Measurements from ENCODE around the gene SMOC1. TPM values are rescaled to one million over a fixed set of nuclear protein-coding genes. Genes with fewer than 3 reads are reported as not detected.

Gene SMOC1
- total and polyA plus RNA-seq, 9 of the 15 experiments (the other 6 are each of a cell fraction or from before 2014, with no cell fraction given): 0.04 TPM; not detected in 8

DNA sequence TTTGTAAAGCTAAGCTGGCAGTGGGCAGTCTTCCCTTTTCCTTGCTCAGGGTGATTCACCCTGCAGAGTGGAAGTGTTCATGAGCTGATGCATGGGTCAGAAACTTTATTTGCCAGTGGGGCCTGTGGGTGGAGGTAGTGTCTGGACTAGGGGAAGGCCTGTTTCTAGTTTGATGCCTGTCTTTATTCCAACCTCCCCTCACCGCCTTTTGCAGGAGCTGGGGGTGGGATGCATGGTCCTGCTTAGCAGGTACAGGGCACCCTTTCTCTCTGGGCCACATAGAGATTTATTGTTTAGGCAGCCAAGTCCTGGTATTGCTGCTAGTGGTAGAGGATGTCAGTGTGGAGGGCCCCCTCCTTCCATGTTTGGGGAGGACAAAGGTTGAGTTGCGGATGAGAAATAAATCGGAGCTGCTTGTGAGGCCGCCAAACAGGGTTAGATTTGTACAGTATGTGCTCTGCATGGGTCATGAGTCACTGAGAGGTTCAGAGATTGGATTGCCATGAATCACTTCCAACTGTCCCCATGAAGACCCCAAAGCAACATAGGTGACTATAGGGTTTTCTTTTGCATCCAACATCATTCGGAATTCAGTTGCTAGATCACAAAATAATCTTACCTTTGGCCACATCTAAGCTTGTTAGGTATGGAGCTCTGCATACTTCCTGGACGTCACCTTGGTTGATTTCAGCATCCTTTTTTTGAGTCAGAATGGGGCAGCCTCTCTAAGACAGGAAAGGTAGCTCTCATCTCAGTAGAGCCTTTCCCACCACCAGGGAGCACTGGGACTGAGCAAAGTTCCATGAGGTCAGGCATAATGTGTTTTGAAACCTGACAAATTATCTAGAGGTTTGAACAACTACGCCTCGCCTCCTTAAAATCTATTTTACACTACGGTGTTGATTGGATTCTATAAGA is 8.8 kb downstream of the SMOC1 start:
- DNase-seq (ENCODE audit: extremely low read depth in 1 of 4, low spot score in 3 of 4) (no peak), ATAC-seq (no peak), FAIRE-seq (no peak)
- Histone ChIP-seq H3K4me2 (ENCODE audit: insufficient read depth, low read length) (no peak overlapping the region), H4K20me1 (replicated peaks; ENCODE audit: control insufficient read depth, insufficient read depth, low read length) (no peaks in the 10 kb centered on the region), H3K9ac (ENCODE audit: insufficient read depth in 1 of 2, low read depth in 2 of 2, low read length in 2 of 2) (no peak overlapping the region), H3K36me3 (ENCODE audit: control insufficient read depth, insufficient read depth, low read length) (no peaks in the 10 kb centered on the region), H3K4me3 (no peak overlapping the region), H3K4me1 (replicated peaks in 1 of 2; ENCODE audit: control insufficient read depth in 2 of 2, insufficient read depth in 2 of 2, low read length in 2 of 2) (no peaks in the 10 kb centered on the region), H3K27ac (ENCODE audit: extremely low read depth, low read depth, low read length) (no peak overlapping the region), H3K9me1 (ENCODE audit: control insufficient read depth, insufficient read depth, low read length) (no peaks in the 10 kb centered on the region), H3K9me3 (replicated peaks; ENCODE audit: control insufficient read depth, insufficient read depth, low read depth, low read length) (no peaks in the 10 kb centered on the region), H3K27me3 (ENCODE audit: control insufficient read depth in 2 of 2, insufficient read depth in 2 of 2, low read length in 2 of 2) (peaks cover 0 to 4% of the 10 kb centered on the region in 2 experiments; a peak in 1 of 5 replicates), H3K79me2 (ENCODE audit: control insufficient read depth, insufficient read depth, low read length) (no peaks in the 10 kb centered on the region), H2AFZ (ENCODE audit: low read depth, low read length) (no peak overlapping the region)
- intact Hi-C loops (cut with micrococcal nuclease): no loop called here
- POLR2A ChIA-PET: interaction anchor here (1.0 kb wide), 1 partner anchor 26 kb away, joined by 3 read pairs; no protein-coding TSS in a partner anchor
- BruUV-seq (replicated peaks): no TSS peak
- 0% methylated on average over 9 of the region's 9 CpGs for WGBS (ENCODE audit: insufficient coverage, low coverage, missing lambda C conversion rate)
- in situ Hi-C loops (cut with MboI): no loop called here
- CTCF ChIA-PET (ENCODE audit: low intra/inter-chr PET ratio): no interaction called here
- TF ChIP-seq ZNF121 (CRISPR knock-in tag; conservative IDR thresholded peaks at IDR 0.05): no peak
- TF ChIP-seq, protein P1, sequence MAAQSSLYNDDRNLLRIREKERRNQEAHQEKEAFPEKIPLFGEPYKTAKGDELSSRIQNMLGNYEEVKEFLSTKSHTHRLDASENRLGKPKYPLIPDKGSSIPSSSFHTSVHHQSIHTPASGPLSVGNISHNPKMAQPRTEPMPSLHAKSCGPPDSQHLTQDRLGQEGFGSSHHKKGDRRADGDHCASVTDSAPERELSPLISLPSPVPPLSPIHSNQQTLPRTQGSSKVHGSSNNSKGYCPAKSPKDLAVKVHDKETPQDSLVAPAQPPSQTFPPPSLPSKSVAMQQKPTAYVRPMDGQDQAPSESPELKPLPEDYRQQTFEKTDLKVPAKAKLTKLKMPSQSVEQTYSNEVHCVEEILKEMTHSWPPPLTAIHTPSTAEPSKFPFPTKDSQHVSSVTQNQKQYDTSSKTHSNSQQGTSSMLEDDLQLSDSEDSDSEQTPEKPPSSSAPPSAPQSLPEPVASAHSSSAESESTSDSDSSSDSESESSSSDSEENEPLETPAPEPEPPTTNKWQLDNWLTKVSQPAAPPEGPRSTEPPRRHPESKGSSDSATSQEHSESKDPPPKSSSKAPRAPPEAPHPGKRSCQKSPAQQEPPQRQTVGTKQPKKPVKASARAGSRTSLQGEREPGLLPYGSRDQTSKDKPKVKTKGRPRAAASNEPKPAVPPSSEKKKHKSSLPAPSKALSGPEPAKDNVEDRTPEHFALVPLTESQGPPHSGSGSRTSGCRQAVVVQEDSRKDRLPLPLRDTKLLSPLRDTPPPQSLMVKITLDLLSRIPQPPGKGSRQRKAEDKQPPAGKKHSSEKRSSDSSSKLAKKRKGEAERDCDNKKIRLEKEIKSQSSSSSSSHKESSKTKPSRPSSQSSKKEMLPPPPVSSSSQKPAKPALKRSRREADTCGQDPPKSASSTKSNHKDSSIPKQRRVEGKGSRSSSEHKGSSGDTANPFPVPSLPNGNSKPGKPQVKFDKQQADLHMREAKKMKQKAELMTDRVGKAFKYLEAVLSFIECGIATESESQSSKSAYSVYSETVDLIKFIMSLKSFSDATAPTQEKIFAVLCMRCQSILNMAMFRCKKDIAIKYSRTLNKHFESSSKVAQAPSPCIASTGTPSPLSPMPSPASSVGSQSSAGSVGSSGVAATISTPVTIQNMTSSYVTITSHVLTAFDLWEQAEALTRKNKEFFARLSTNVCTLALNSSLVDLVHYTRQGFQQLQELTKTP (IDR thresholded peaks at IDR 0.05; ENCODE audit: low read depth in 1 of 2, partially characterized antibody in 2 of 2): no peak
- no peak for TF ChIP-seq POLR2AphosphoS5 (IDR thresholded peaks at IDR 0.05; ENCODE audit: control insufficient read depth, insufficient read depth, low read depth, low read length)
- TF ChIP-seq, protein P2, sequence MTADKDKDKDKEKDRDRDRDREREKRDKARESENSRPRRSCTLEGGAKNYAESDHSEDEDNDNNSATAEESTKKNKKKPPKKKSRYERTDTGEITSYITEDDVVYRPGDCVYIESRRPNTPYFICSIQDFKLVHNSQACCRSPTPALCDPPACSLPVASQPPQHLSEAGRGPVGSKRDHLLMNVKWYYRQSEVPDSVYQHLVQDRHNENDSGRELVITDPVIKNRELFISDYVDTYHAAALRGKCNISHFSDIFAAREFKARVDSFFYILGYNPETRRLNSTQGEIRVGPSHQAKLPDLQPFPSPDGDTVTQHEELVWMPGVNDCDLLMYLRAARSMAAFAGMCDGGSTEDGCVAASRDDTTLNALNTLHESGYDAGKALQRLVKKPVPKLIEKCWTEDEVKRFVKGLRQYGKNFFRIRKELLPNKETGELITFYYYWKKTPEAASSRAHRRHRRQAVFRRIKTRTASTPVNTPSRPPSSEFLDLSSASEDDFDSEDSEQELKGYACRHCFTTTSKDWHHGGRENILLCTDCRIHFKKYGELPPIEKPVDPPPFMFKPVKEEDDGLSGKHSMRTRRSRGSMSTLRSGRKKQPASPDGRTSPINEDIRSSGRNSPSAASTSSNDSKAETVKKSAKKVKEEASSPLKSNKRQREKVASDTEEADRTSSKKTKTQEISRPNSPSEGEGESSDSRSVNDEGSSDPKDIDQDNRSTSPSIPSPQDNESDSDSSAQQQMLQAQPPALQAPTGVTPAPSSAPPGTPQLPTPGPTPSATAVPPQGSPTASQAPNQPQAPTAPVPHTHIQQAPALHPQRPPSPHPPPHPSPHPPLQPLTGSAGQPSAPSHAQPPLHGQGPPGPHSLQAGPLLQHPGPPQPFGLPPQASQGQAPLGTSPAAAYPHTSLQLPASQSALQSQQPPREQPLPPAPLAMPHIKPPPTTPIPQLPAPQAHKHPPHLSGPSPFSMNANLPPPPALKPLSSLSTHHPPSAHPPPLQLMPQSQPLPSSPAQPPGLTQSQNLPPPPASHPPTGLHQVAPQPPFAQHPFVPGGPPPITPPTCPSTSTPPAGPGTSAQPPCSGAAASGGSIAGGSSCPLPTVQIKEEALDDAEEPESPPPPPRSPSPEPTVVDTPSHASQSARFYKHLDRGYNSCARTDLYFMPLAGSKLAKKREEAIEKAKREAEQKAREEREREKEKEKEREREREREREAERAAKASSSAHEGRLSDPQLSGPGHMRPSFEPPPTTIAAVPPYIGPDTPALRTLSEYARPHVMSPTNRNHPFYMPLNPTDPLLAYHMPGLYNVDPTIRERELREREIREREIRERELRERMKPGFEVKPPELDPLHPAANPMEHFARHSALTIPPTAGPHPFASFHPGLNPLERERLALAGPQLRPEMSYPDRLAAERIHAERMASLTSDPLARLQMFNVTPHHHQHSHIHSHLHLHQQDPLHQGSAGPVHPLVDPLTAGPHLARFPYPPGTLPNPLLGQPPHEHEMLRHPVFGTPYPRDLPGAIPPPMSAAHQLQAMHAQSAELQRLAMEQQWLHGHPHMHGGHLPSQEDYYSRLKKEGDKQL (CRISPR knock-in tag; IDR thresholded peaks at IDR 0.05; ENCODE audit: borderline replicate concordance): no peak
- TF ChIP-seq, protein P3, sequence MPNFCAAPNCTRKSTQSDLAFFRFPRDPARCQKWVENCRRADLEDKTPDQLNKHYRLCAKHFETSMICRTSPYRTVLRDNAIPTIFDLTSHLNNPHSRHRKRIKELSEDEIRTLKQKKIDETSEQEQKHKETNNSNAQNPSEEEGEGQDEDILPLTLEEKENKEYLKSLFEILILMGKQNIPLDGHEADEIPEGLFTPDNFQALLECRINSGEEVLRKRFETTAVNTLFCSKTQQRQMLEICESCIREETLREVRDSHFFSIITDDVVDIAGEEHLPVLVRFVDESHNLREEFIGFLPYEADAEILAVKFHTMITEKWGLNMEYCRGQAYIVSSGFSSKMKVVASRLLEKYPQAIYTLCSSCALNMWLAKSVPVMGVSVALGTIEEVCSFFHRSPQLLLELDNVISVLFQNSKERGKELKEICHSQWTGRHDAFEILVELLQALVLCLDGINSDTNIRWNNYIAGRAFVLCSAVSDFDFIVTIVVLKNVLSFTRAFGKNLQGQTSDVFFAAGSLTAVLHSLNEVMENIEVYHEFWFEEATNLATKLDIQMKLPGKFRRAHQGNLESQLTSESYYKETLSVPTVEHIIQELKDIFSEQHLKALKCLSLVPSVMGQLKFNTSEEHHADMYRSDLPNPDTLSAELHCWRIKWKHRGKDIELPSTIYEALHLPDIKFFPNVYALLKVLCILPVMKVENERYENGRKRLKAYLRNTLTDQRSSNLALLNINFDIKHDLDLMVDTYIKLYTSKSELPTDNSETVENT (CRISPR knock-in tag; IDR thresholded peaks at IDR 0.05): no peak
- no peak for TF ChIP-seq ZNF212 (CRISPR knock-in tag; IDR thresholded peaks at IDR 0.05)
- TF ChIP-seq NR3C1 (CRISPR knock-in tag; IDR thresholded peaks at IDR 0.05): no peak
- no peak for TF ChIP-seq RBM34 (IDR thresholded peaks at IDR 0.05; ENCODE audit: borderline replicate concordance, insufficient read depth, low read length)
